Measurements from ENCODE around the gene TCP11. TPM values are rescaled to one million over a fixed set of nuclear protein-coding genes. Genes with fewer than 3 reads are reported as not detected.

TCP11 gene
- total RNA-seq, 1 donor from 2014 or later = 0.13 TPM

Other genes starting within 250 kb of the TCP11 start
- gene SCUBE3, start 72.6 kb upstream of the TCP11 start, total RNA-seq = 0.26 and 0.76 TPM in 2 replicates
- gene ZNF76, start 118.4 kb upstream of the TCP11 start, total RNA-seq = 15.7 and 23.9 TPM in 2 replicates
- gene DEF6, start 156.5 kb upstream of the TCP11 start, total RNA-seq = 0.51 and 0.63 TPM in 2 replicates
- gene PPARD, start 201.2 kb upstream of the TCP11 start, total RNA-seq = 4.0 and 8.9 TPM in 2 replicates